ENCODE results near the gene SH2D1A.

Gene SH2D1A

GRCh38 chrX:124337916-124338315 lies 8.4 kb upstream of the SH2D1A start:
- Histone ChIP-seq H3K4me2 (ENCODE audit: low read length) (no peak overlapping the region), H4K8ac (ENCODE audit: low read depth, low read length) (no peak overlapping the region), H3K79me2 (ENCODE audit: control insufficient read depth, insufficient read depth, low read length) (no peaks in the 10 kb centered on the region), H3K36me3 (ENCODE audit: control insufficient read depth, insufficient read depth, low read length) (no peaks in the 10 kb centered on the region), H2AK5ac (ENCODE audit: low read length) (no peak overlapping the region), H3K23ac (ENCODE audit: low read length) (no peak overlapping the region), H3K4me1 (ENCODE audit: control insufficient read depth, low read depth, low read length) (no peaks in the 10 kb centered on the region), H3K4ac (ENCODE audit: low read depth, low read length) (no peak overlapping the region), H3K18ac (ENCODE audit: low read length) (no peak overlapping the region), H3K9ac (ENCODE audit: low read length) (no peak overlapping the region), H2BK5ac (ENCODE audit: low read length) (no peak overlapping the region), H3K56ac (ENCODE audit: low read length) (no peak overlapping the region), H2BK120ac (ENCODE audit: low read depth, low read length) (no peak overlapping the region), H2BK15ac (replicated peaks; ENCODE audit: low read depth) (no peak overlapping the region), H4K5ac (ENCODE audit: low read length) (no peak overlapping the region), H3K27ac (ENCODE audit: low read depth, low read length) (no peak overlapping the region), H3K79me1 (ENCODE audit: low read length) (no peaks in the 10 kb centered on the region), H3K27me3 (ENCODE audit: insufficient read depth, low read length, poor library complexity) (no peaks in the 10 kb centered on the region), H3K4me3 (ENCODE audit: low read length) (no peak overlapping the region)
- DNase-seq = no peak
- no CpG with 5 or more reads among the region's 1 CpG for WGBS (ENCODE audit: extremely low coverage, insufficient coverage, low lambda C conversion rate)

GRCh38 chrX:124338733-124339514 lies 7.4 kb upstream of the SH2D1A start:
- no peaks in the 10 kb centered on the region for H3K79me1 ChIP-seq (ENCODE audit: low read length)

GRCh38 chrX:124341396-124342132 lies 4.8 kb upstream of the SH2D1A start:
- Histone ChIP-seq H3K23ac (ENCODE audit: low read length) (no peak overlapping the region), H3K27me3 (ENCODE audit: insufficient read depth, low read length, poor library complexity) (no peaks in the 10 kb centered on the region), H2BK120ac (ENCODE audit: low read depth, low read length) (no peak overlapping the region), H3K4me2 (ENCODE audit: low read length) (no peak overlapping the region), H3K4me3 (ENCODE audit: low read length) (no peak overlapping the region), H3K36me3 (ENCODE audit: control insufficient read depth, insufficient read depth, low read length) (no peaks in the 10 kb centered on the region), H3K56ac (ENCODE audit: low read length) (no peak overlapping the region), H4K5ac (ENCODE audit: low read length) (no peak overlapping the region), H3K18ac (ENCODE audit: low read length) (no peak overlapping the region), H3K4me1 (ENCODE audit: control insufficient read depth, low read depth, low read length) (no peaks in the 10 kb centered on the region), H2BK15ac (replicated peaks; ENCODE audit: low read depth) (no peak overlapping the region), H3K79me2 (ENCODE audit: control insufficient read depth, insufficient read depth, low read length) (no peaks in the 10 kb centered on the region), H4K8ac (ENCODE audit: low read depth, low read length) (no peak overlapping the region), H3K27ac (ENCODE audit: low read depth, low read length) (no peak overlapping the region), H3K79me1 (ENCODE audit: low read length) (no peaks in the 10 kb centered on the region), H2BK5ac (ENCODE audit: low read length) (no peak overlapping the region), H2AK5ac (ENCODE audit: low read length) (no peak overlapping the region), H3K9ac (ENCODE audit: low read length) (no peak overlapping the region), H3K4ac (ENCODE audit: low read depth, low read length) (no peak overlapping the region)
- WGBS (ENCODE audit: extremely low coverage, insufficient coverage, low lambda C conversion rate) = no CpG with 5 or more reads among the region's 7 CpGs
- DNase-seq = no peak

More at GRCh38 chrX:124338733-124339514, 7.4 kb upstream of the SH2D1A start:
- no peak overlapping the region for H2BK15ac ChIP-seq (replicated peaks; ENCODE audit: low read depth)
- no peak overlapping the region for H3K4me3 ChIP-seq (ENCODE audit: low read length)
- no peak overlapping the region for H2BK5ac ChIP-seq (ENCODE audit: low read length)
- no peak overlapping the region for H3K18ac ChIP-seq (ENCODE audit: low read length)
- H3K4me1 ChIP-seq (ENCODE audit: control insufficient read depth, low read depth, low read length) = no peaks in the 10 kb centered on the region
- no peaks in the 10 kb centered on the region for H3K36me3 ChIP-seq (ENCODE audit: control insufficient read depth, insufficient read depth, low read length)
- no peak overlapping the region for H3K4me2 ChIP-seq (ENCODE audit: low read length)
- no peak overlapping the region for H3K23ac ChIP-seq (ENCODE audit: low read length)
- no peak overlapping the region for H4K5ac ChIP-seq (ENCODE audit: low read length)
- H2BK120ac ChIP-seq (ENCODE audit: low read depth, low read length) = no peak overlapping the region
- no peak overlapping the region for H3K27ac ChIP-seq (ENCODE audit: low read depth, low read length)
- no CpG with 5 or more reads among the region's 6 CpGs for WGBS (ENCODE audit: extremely low coverage, insufficient coverage, low lambda C conversion rate)
- no peak overlapping the region for H4K8ac ChIP-seq (ENCODE audit: low read depth, low read length)
- H3K9ac ChIP-seq (ENCODE audit: low read length) = no peak overlapping the region
- H3K27me3 ChIP-seq (ENCODE audit: insufficient read depth, low read length, poor library complexity) = no peaks in the 10 kb centered on the region
- H3K79me2 ChIP-seq (ENCODE audit: control insufficient read depth, insufficient read depth, low read length) = no peaks in the 10 kb centered on the region
- no peak for DNase-seq
- H2AK5ac ChIP-seq (ENCODE audit: low read length) = no peak overlapping the region
- no peak overlapping the region for H3K56ac ChIP-seq (ENCODE audit: low read length)
- no peak overlapping the region for H3K4ac ChIP-seq (ENCODE audit: low read depth, low read length)

GRCh38 chrX:124342174-124342867 lies 4.0 kb upstream of the SH2D1A start:
- no CpG with 5 or more reads among the region's 7 CpGs for WGBS (ENCODE audit: extremely low coverage, insufficient coverage, low lambda C conversion rate)
- no peak overlapping the region for H3K23ac ChIP-seq (ENCODE audit: low read length)
- H4K5ac ChIP-seq (ENCODE audit: low read length) = no peak overlapping the region
- H2AK5ac ChIP-seq (ENCODE audit: low read length) = no peak overlapping the region
- no peaks in the 10 kb centered on the region for H3K79me1 ChIP-seq (ENCODE audit: low read length)
- no peak overlapping the region for H2BK120ac ChIP-seq (ENCODE audit: low read depth, low read length)
- H3K27me3 ChIP-seq (ENCODE audit: insufficient read depth, low read length, poor library complexity) = no peaks in the 10 kb centered on the region
- H2BK5ac ChIP-seq (ENCODE audit: low read length) = no peak overlapping the region
- no peak overlapping the region for H3K4me2 ChIP-seq (ENCODE audit: low read length)
- no peak overlapping the region for H3K27ac ChIP-seq (ENCODE audit: low read depth, low read length)
- no peak overlapping the region for H3K4me3 ChIP-seq (ENCODE audit: low read length)
- no peak overlapping the region for H4K8ac ChIP-seq (ENCODE audit: low read depth, low read length)
- H3K9ac ChIP-seq (ENCODE audit: low read length) = no peak overlapping the region
- no peak overlapping the region for H3K18ac ChIP-seq (ENCODE audit: low read length)
- no peak overlapping the region for H3K56ac ChIP-seq (ENCODE audit: low read length)
- no peak overlapping the region for H2BK15ac ChIP-seq (replicated peaks; ENCODE audit: low read depth)
- no peaks in the 10 kb centered on the region for H3K36me3 ChIP-seq (ENCODE audit: control insufficient read depth, insufficient read depth, low read length)
- no peaks in the 10 kb centered on the region for H3K4me1 ChIP-seq (ENCODE audit: control insufficient read depth, low read depth, low read length)
- no peak for DNase-seq
- H3K79me2 ChIP-seq (ENCODE audit: control insufficient read depth, insufficient read depth, low read length) = no peaks in the 10 kb centered on the region
- H3K4ac ChIP-seq (ENCODE audit: low read depth, low read length) = no peak overlapping the region

- Histone ChIP-seq H3K79me1 (ENCODE audit: low read length) (no peaks in the 10 kb centered on the region), H3K18ac (ENCODE audit: low read length) (no peak overlapping the region), H3K56ac (ENCODE audit: low read length) (no peak overlapping the region), H3K4ac (ENCODE audit: low read depth, low read length) (no peak overlapping the region), H3K4me1 (ENCODE audit: control insufficient read depth, low read depth, low read length) (no peaks in the 10 kb centered on the region), H3K4me3 (ENCODE audit: low read length) (no peak overlapping the region), H3K79me2 (ENCODE audit: control insufficient read depth, insufficient read depth, low read length) (no peaks in the 10 kb centered on the region), H2BK15ac (replicated peaks; ENCODE audit: low read depth) (no peak overlapping the region), H4K5ac (ENCODE audit: low read length) (no peak overlapping the region), H2BK120ac (ENCODE audit: low read depth, low read length) (no peak overlapping the region), H4K8ac (ENCODE audit: low read depth, low read length) (no peak overlapping the region), H3K27me3 (ENCODE audit: insufficient read depth, low read length, poor library complexity) (no peaks in the 10 kb centered on the region), H3K23ac (ENCODE audit: low read length) (no peak overlapping the region), H2BK5ac (ENCODE audit: low read length) (no peak overlapping the region), H3K36me3 (ENCODE audit: control insufficient read depth, insufficient read depth, low read length) (no peaks in the 10 kb centered on the region), H3K27ac (ENCODE audit: low read depth, low read length) (no peak overlapping the region), H2AK5ac (ENCODE audit: low read length) (no peak overlapping the region), H3K9ac (ENCODE audit: low read length) (no peak overlapping the region), H3K4me2 (ENCODE audit: low read length) (no peak overlapping the region)
- peak; percentile 8 for DNase-seq
These were observed 3.3 kb upstream of the SH2D1A start for GRCh38 chrX:124343016-124343415.
